Karpas-422 (cell line): ENCODE data around the gene BCAN. TPM values are rescaled to one million over a fixed set of nuclear protein-coding genes. Genes with fewer than 3 reads are reported as not detected.

Experiments
- DNase-seq: peaks from one replicate; pipeline ENCODE4 v3.0.0-alpha.2; 2015
- H2AFZ ChIP-seq: fragments of 200-600 bp; sonication (generic); 2 replicates; pipeline ENCODE4 v1.6.1; 2014; ENCODE audit warnings: antibody characterized with exemption, low read length, mixed read lengths
- H3K27ac ChIP-seq: fragments of 200-600 bp; sonication (generic); 2 replicates; pipeline ENCODE4 v1.5.1; 2014; ENCODE audit warnings: mild to moderate bottlenecking, low read length, moderate library complexity
- H3K27me3 ChIP-seq: fragments of 200-600 bp; sonication (generic); 2 replicates; pipeline ENCODE4 v1.6.1; 2014; ENCODE audit warnings: low read length, mixed read lengths
- H3K36me3 ChIP-seq: fragments of 200-600 bp; sonication (generic); 2 replicates; pipeline ENCODE4 v1.6.1; 2014; ENCODE audit warnings: low read length, mixed read lengths; ENCODE audit not compliant: insufficient read depth
- H3K4me1 ChIP-seq: fragments of 200-600 bp; sonication (generic); 2 replicates; pipeline ENCODE4 v1.6.1; 2014; ENCODE audit warnings: mild to moderate bottlenecking, low read length, mixed read lengths
- H3K4me2 ChIP-seq: fragments of 200-600 bp; sonication (generic); 2 replicates; pipeline ENCODE4 v1.6.1; 2014; ENCODE audit warnings: low read length, low read depth, mild to moderate bottlenecking; ENCODE audit not compliant: poor library complexity, severe bottlenecking
- H3K4me3 ChIP-seq: fragments of 200-600 bp; sonication (generic); 2 replicates; pipeline ENCODE4 v1.5.1; 2014; ENCODE audit warnings: mild to moderate bottlenecking, antibody characterized with exemption, low read length, mixed read lengths
- H3K79me2 ChIP-seq: fragments of 200-600 bp; sonication (generic); 2 replicates; pipeline ENCODE4 v1.6.1; 2014; ENCODE audit warnings: mild to moderate bottlenecking, low read length, mixed read lengths
- H3K9ac ChIP-seq: fragments of 200-600 bp; sonication (generic); 2 replicates; pipeline ENCODE4 v1.6.0; 2014; ENCODE audit warnings: low read length
- H3K9me2 ChIP-seq: fragments of 200-600 bp; sonication (generic), shearing (Covaris generic); replicated peaks from 2 replicates; pipeline ENCODE4 v1.6.0; 2014; ENCODE audit warnings: mild to moderate bottlenecking, low read length, moderate library complexity; ENCODE audit not compliant: insufficient read depth
- H3K9me3 ChIP-seq: fragments of 300-700, 200-600 bp; sonication (generic); 2 replicates; pipeline ENCODE4 v1.6.1; 2014; ENCODE audit warnings: low read length, mixed read lengths
- H4K20me1 ChIP-seq: fragments of 200-600 bp; sonication (generic); 2 replicates; pipeline ENCODE4 v1.6.1; 2014; ENCODE audit warnings: mild to moderate bottlenecking, antibody characterized with exemption, low read length, low read depth; ENCODE audit not compliant: insufficient read depth
- total RNA-seq: library from RNA; depleted of rRNA; stranded (reverse); fragments of >200 nt; shearing (Covaris generic); gene quantifications from 2 replicates; pipeline ENCODE4 v1.2.3, GENCODE V29; 2014; ENCODE audit warnings: low replicate concordance

Gene BCAN
- total RNA-seq, 1 experiment from 2014 or later: not detected

DNA sequence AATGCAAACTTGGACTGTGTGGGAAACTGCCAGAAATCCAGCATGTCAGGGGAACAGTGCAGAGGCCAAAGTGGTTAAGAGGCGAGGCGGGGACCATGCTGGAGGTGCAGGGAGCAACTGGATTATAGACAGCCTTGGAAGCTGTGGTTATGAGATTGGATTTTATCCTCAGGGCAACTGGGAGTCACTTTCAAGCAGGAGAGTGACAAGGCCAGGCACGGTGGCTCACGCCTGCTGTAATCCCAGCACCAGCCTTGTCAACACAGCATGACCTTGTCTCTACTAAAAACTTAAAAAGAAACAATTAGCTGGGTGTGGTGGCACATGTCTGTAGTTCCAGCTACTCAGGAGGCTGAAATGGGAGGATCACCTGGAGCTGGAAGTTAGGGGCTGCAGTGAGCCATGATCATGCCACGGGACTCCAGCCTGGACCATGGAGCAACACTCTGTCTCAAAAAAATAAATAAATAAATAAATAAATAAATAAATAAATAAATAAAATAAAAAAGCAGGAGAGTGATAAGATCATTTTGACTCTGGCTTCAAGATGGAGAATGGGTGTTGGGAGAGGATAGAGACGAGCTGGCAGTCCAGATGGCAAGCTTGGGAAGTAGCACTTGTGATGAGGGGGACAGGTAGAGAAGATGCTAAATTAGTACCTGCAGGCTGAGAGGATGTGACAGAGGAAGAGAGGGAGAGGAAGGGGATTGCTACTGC is 19.2 kb upstream of the BCAN start:
- Histone ChIP-seq H3K4me1 (peaks cover 8% of the 10 kb centered on the region), H2AFZ (no peak overlapping the region), H3K9ac (no peak overlapping the region), H3K9me3 (no peaks in the 10 kb centered on the region), H3K4me2 (no peak overlapping the region), H3K9me2 (no peaks in the 10 kb centered on the region), H4K20me1 (no peaks in the 10 kb centered on the region), H3K27ac (no peak overlapping the region), H3K27me3 (no peaks in the 10 kb centered on the region), H3K79me2 (no peaks in the 10 kb centered on the region), H3K4me3 (no peak overlapping the region), H3K36me3 (no peaks in the 10 kb centered on the region)
- no peak for DNase-seq

DNA sequence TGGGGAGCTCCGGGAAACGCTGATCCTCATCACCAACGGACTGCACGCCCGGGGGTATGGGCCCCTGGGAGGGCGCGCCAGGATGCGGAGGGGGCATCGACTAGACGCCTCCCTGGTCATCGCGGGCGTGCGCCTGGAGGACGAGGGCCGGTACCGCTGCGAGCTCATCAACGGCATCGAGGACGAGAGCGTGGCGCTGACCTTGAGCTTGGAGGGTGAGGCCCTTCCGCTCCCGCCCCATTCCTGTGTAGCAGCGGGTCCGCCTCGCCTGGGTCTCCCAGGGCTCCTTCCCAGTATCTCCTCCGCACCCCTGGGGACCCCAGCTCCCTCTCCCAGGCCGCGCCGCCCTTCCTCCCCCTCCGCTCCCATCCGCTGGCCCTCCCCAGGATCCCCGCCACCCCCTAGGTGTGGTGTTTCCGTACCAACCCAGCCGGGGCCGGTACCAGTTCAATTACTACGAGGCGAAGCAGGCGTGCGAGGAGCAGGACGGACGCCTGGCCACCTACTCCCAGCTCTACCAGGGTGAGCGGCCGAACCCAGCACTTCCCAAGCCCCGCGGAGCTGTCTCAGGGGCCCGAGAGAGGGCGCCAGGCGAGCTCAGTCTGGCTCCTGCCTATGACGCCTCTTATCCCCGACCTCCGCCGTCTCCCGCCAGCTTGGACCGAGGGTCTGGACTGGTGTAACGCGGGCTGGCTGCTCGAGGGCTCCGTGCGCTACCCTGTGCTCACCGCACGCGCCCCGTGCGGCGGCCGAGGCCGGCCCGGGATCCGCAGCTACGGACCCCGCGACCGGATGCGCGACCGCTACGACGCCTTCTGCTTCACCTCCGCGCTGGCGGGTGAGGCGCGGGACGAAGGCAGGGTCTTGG is 17.7 kb upstream of the BCAN start:
- Histone ChIP-seq H3K27ac (no peak overlapping the region), H3K4me3 (no peak overlapping the region), H2AFZ (no peak overlapping the region), H3K79me2 (no peaks in the 10 kb centered on the region), H3K9me2 (no peaks in the 10 kb centered on the region), H3K27me3 (no peaks in the 10 kb centered on the region), H3K4me1 (peaks cover 8% of the 10 kb centered on the region), H4K20me1 (no peaks in the 10 kb centered on the region), H3K9me3 (no peaks in the 10 kb centered on the region), H3K36me3 (no peaks in the 10 kb centered on the region), H3K4me2 (no peak overlapping the region), H3K9ac (no peak overlapping the region)
- no peak for DNase-seq

DNA sequence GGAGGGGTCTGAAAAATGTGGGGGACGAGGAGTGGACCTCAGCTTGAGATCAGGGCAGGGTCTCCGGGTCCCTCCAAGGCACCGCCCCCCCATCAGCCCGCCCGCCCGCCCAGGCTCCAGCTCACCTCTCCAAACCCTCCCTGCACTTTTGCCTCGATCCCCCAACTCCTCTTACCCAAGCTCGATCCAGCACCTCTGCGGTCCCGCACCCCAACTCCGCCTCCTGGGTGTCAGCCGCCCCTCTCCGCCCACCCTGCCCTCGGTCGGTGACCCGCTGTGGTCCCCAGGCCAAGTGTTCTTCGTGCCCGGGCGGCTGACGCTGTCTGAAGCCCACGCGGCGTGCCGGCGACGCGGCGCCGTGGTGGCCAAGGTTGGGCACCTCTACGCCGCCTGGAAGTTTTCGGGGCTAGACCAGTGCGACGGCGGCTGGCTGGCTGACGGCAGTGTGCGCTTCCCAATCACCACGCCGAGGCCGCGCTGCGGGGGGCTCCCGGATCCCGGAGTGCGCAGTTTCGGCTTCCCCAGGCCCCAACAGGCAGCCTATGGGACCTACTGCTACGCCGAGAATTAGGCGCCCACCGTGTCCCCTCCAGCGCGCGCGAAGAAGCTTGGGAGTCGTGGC is 17.0 kb upstream of the BCAN start:
- DNase-seq: no peak
- H3K9me2 ChIP-seq: no peaks in the 10 kb centered on the region
- H3K4me2 ChIP-seq: no peak overlapping the region
- peaks cover 4% of the 10 kb centered on the region for H3K4me1 ChIP-seq
- no peaks in the 10 kb centered on the region for H3K27me3 ChIP-seq
- no peaks in the 10 kb centered on the region for H3K79me2 ChIP-seq
- no peak overlapping the region for H3K27ac ChIP-seq
- no peaks in the 10 kb centered on the region for H3K9me3 ChIP-seq
- no peak overlapping the region for H2AFZ ChIP-seq
- H3K9ac ChIP-seq: no peak overlapping the region
- H3K4me3 ChIP-seq: no peak overlapping the region
- H3K36me3 ChIP-seq: no peaks in the 10 kb centered on the region
- H4K20me1 ChIP-seq: no peaks in the 10 kb centered on the region

DNA sequence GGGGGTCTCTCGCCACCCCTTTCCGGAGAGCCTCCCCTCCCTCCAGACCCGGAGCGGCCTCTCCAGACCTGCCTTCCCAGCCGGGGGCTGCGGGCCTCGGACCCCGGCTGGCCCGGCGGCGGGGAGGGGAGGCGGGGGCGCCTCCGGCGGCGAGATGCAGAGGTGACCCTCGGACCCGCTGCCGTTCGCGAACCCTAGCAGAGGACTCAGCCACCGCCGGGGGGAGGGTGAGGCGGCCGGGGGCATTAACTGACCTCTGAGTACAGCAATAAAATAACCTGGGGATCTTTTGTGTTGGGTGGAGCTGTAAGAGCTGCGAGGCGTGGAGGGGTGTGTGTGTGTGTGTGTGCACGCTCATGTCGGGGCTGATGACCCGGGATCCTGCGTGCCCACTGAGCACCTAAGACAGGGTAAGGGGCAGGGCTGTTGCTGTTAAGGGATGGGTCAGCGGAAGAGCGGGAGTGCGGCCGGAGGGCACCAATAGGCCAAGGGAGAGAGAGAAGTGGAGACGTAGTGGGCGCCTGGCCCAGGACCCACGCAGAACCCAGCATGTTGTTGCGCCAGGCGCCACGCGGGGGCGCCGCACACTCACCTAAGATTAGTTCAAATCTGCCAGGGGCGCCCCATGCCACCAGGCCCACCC is 16.4 kb upstream of the BCAN start:
- no peaks in the 10 kb centered on the region for H3K9me2 ChIP-seq
- H3K9ac ChIP-seq: no peak overlapping the region
- H3K27ac ChIP-seq: no peak overlapping the region
- no peaks in the 10 kb centered on the region for H3K4me1 ChIP-seq
- no peak overlapping the region for H3K4me3 ChIP-seq
- no peaks in the 10 kb centered on the region for H3K27me3 ChIP-seq
- DNase-seq: peak; percentile 80
- H3K9me3 ChIP-seq: no peaks in the 10 kb centered on the region
- H3K36me3 ChIP-seq: no peaks in the 10 kb centered on the region
- no peaks in the 10 kb centered on the region for H4K20me1 ChIP-seq
- no peak overlapping the region for H3K4me2 ChIP-seq
- no peaks in the 10 kb centered on the region for H3K79me2 ChIP-seq
- H2AFZ ChIP-seq: no peak overlapping the region

GRCh38 chr1:156626079-156626438 is 15.9 kb upstream of the BCAN start:
- Histone ChIP-seq H3K4me2 (no peak overlapping the region), H3K9me3 (no peaks in the 10 kb centered on the region), H3K27ac (no peak overlapping the region), H4K20me1 (no peaks in the 10 kb centered on the region), H3K4me1 (no peaks in the 10 kb centered on the region), H3K9me2 (no peaks in the 10 kb centered on the region), H3K27me3 (no peaks in the 10 kb centered on the region), H2AFZ (no peak overlapping the region), H3K9ac (no peak overlapping the region), H3K36me3 (no peaks in the 10 kb centered on the region), H3K79me2 (no peaks in the 10 kb centered on the region), H3K4me3 (no peak overlapping the region)
- no peak for DNase-seq

- no peak for DNase-seq
- Histone ChIP-seq H3K4me2 (no peak overlapping the region), H3K9me3 (no peaks in the 10 kb centered on the region), H3K27ac (no peak overlapping the region), H3K36me3 (no peaks in the 10 kb centered on the region), H3K9me2 (no peaks in the 10 kb centered on the region), H3K4me1 (no peaks in the 10 kb centered on the region), H3K27me3 (no peaks in the 10 kb centered on the region), H2AFZ (no peak overlapping the region), H3K79me2 (no peaks in the 10 kb centered on the region), H4K20me1 (no peaks in the 10 kb centered on the region), H3K4me3 (no peak overlapping the region), H3K9ac (no peak overlapping the region)
These were observed 14.5 kb upstream of the BCAN start for GRCh38 chr1:156627313-156627880.

- DNase-seq: no peak
- no peaks in the 10 kb centered on the region for H3K9me3 ChIP-seq
- H3K27me3 ChIP-seq: no peaks in the 10 kb centered on the region
- H3K27ac ChIP-seq: no peak overlapping the region
- H3K79me2 ChIP-seq: no peaks in the 10 kb centered on the region
- H3K4me1 ChIP-seq: no peaks in the 10 kb centered on the region
- no peaks in the 10 kb centered on the region for H3K9me2 ChIP-seq
- no peak overlapping the region for H3K9ac ChIP-seq
- H3K4me2 ChIP-seq: no peak overlapping the region
- no peak overlapping the region for H3K4me3 ChIP-seq
- H3K36me3 ChIP-seq: no peaks in the 10 kb centered on the region
- no peak overlapping the region for H2AFZ ChIP-seq
- H4K20me1 ChIP-seq: no peaks in the 10 kb centered on the region
These were observed 12.0 kb upstream of the BCAN start for GRCh38 chr1:156629823-156630449.
